GM19099 (cell line): Measurements from ENCODE around the gene OGN.

Source experiments
- POLR2A ChIP-seq: IDR thresholded peaks from 3 replicates; pipeline ENCODE4 v1.6.1; 2011; ENCODE audit warnings: low read depth; ENCODE audit not compliant: insufficient read length; ENCODE audit errors: extremely low read depth

Gene OGN

DNA sequence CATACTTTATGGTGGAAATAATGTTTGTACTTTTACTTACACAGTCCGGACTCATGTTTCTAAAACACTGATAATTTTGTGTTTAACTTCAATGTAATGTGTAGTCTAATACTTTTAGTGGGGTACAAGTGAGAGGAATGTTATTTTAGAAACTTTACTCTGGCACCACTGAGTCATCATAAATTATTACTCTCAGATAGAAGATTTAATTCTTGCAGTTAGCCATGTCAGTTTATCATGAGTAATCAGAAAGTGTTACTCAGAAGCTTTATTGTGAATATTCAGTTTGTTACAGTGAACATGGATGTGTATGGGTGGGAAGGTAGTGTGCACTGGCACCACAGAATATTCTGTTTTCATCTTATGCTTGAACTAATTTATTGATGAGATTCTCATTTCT, 20.0 kb downstream of the OGN start:
- no peak for TF ChIP-seq POLR2A

DNA sequence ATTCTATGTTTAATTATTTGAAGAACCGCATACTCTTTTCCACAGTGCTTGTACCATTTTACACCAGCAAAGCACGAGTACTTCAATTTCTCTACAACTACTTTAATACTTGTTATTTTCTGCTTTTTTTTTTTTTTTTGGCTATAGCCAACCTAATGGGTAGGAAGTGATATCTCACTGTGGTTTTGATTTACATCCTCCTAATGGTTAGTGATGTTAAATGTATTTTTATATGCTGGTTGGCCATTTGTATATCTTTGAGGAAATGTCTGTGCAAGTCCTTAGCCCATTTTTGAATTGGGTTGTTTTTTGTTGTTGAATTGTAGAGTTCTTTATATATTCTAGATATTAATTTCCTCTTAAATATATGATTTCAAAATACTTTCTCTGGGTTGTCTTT, 22.6 kb downstream of the OGN start:
- no peak for TF ChIP-seq POLR2A

DNA sequence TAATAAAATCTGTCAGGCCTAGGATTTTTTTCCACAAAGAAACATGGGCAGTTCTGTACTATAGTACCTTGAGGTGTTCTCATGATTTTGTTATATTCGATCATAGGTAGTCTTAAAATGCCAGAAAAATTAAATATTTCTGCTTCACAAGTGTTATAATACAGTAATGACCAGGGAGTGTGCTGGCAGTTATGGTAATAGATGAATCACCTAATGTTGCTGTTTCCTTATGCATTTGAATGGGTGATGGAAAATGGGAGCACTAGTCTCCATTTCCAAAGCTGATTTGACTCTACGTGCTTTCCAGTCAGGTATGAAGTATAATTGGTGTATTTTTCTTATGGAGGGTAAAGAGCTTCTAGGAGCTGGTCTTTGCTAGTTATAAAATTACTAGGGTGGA, 23.8 kb downstream of the OGN start:
- TF ChIP-seq POLR2A = no peak

DNA sequence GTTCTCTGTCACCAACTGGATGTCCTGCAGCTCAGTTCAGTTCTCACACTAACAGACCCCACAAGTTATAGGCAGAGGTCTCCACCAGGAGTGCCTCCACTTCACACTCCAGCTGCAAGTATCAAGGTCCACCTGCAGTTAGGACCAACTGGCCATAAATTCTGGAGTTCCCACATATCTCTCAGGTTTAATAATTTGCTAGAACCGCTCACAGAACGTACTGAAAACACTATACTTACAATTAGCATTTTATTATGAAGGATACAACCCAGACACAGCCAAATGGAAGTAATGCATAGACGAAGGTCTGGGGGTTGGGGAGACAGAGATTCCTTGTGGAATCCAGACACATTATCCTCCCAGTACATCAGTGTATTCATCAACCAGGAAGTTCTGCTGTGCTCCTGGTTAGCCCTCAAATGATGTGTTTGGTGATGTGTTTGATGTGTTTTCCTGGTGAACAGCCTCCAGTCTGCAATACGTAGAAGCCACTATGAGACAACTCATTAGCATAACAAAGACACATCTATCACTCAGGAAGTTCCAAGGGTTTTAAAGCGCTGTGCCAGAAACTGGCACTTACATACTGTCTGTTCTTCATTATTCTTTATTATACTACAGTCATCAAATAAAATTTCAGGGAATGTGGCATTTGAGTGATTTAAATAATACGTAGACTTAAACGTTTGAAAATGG, 25.4 kb downstream of the OGN start:
- no peak for TF ChIP-seq POLR2A

DNA sequence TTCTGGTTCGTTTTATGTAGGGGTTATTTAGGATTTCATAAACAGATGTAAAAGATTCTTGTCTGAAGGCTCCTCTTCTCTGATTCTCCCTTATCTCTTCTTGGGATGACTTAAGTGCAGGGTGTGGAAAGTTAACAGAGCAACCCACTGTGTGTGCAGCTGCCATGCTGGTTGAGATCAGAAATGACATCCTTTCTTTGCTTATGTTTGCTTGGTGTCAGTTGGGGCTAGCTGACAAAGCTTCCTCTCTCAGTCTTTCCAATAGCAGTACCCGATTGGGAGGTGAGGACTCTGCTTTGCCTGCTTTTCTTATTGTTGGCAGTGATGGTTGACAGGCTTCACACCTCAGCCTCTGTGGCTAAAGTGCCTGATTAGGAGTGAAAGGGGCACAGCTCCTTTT, 26.5 kb downstream of the OGN start:
- no peak for TF ChIP-seq POLR2A

DNA sequence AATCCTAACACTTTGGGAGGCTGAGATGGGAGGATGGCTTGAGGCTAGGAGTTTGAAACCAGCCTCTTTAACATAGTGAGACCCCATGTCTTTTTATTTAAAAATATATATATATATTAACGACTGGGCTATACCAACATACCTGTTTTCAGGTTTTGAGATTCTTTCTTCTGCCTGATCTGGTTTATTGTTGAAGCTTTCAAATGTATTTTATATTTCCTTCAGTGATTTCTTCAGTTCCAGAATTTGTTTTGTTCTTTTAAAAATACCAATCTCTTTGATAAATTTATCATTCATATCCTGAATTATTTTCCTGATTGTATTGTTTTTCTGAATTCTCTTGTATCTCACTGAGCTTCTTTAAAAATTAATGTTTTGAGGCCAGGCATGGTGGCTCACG, 31.2 kb downstream of the OGN start:
- no peak for TF ChIP-seq POLR2A

DNA sequence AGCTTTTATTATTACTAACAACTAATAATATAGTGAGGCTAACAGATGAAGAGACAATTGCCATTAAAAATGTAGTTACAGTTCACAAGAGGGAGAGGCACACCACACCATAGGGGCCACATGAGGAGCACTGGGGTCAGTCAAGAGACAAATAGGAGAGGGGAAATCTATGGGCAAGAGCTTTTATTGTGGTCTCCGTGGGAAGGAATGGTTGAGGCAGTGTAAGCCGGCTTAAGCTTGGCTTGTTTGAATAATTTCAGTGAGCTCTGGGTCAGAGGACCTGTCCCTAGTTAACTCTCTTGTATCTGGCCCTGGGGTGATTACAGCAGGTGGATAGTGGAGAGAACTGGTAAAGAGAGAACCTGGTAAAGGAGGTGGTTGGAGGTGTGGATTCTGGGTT, 35.3 kb downstream of the OGN start:
- no peak for TF ChIP-seq POLR2A

DNA sequence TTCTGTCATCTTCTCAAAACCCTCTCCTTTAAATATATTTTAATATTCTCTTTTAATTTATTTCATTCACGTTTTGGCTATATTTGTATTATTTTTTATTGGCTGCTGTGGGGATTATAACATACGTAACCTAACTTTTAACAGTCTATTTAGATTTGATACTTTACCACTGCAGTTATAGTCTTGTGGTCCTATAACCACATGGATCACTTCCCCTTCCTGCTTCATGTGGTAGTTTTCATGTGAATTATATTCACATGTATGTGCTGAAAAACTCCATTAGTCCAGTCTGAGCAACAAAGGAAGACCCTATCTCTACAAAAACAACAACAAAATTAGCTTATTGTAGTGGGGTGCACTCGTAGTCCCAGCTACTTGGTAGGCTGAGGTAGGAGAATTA, 44.3 kb downstream of the OGN start:
- no peak for TF ChIP-seq POLR2A

DNA sequence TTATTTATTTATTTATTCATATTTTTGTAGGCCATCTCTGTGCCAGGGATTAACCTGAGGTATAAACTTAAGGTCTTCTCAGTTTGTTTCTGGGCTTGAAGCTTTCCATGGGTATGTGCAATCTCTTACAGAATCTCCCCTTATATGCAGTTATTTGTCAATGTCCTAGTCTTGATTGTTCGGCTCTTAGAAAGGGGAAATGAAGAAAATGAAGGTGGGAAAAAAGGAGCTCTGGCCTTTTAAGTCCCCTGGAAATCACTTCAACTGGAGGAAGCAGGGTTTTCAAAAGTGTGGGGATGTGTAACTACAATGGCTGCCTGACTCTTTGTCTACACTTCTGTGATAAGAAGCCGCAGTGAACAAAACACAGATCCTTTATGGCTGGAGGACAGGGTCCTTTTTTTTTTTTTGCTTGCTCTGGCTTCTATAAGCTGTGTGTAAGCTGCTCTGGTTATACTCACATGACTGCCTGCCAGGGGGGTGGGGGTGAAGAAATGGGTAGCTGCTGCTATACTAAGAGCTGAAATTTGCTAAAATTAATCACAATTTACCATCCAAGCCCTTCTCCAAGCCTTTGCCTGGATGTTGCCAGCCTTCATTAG, 44.9 kb downstream of the OGN start:
- no peak for TF ChIP-seq POLR2A

DNA sequence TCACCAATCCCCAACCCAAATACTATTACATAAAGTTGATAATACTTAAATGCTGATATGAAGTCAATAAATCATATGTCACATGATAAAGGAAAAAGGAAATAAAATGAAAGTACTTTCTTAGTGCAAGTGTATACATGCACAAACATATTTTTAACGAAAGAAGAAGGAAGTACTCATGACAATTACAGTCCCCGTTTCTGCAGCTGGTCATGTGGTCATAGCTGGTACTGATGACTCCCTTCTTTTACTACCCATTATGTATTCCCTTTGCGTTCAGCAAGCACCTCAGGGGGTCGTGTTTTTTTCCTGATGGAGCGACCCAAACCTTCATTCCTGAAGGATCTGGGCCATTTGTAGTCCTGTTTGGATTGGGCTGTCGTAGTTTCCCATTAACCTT, 51.3 kb downstream of the OGN start:
- no peak for TF ChIP-seq POLR2A

DNA sequence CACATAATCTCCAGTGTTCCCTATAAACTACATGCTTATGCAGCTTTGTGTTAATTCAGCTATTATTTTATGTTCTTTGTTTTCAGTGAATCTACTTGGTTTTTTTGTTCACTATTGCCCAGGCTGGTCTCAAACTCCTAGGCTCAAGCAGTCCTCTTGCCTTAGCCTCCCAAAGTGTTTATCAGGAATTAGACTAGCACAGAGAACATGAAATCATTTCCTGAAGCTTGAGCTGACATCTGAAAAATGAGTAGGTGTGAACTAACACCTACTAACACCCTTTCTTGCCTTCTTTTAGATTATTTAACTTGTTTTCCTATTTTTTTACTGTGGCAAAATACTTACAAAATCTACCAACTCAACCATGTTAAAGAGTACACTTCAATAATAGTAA, 53.6 kb downstream of the OGN start:
- TF ChIP-seq POLR2A = no peak

DNA sequence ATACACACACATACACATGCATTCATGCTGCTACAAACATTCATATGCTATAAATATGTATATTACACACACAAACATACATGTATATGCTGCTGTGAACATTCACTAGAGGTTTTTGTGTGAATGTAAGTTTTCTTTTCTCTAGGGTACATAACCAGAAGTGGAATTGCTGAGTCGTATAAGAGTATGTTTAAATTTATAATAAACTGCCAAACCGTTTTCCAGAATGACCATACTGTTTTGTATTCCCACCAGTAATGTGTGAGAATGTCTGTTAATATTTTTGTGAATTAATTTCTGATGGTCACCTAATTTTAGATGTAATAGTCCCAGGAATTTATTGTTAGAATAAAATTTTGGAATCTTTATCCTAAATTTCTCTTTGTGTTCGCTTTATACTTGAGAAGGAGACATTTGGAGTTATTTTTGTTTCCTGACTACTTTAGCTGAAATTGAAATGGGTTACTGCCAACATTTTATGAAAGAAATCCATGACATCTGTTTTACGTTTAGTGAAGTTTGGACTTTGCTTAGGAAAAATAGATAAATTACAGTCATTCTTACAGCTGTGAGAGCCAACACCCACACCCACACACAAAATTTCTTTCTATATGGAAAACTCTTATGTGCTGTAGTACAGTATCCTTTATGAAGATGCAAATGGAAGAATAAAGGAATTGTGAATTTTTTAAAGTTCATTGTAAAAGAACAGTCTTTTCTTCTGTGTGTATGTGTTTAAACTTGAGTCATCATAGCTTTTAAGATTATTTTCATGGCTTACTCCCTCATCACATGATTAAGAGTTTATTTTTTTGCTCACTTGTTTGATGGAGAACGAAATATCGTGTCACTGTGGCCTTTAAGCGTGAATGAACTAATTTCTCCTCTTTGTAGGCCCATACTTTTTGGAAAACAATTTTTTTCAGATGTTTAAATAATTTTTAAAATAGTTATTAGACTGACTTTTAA, 54.3 kb downstream of the OGN start:
- no peak for TF ChIP-seq POLR2A

DNA sequence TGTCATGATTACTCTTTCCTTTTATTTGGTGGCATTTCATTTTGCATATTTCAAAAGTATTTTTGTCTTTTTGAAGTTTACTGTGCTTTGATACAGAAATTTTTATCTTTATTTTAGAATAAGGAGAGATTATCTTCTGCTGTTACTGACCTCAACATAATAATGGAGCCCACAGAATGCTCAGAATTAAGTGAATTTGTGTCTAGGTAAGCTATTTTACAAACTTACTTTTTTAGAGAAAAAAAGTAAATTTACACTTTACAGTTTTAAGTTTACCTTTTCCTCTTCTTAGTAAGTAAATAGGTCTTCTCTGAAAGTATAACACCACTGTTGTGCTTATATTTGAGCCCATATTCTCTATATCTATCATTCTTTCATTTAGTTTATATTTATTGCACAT, 58.8 kb downstream of the OGN start:
- no peak for TF ChIP-seq POLR2A

DNA sequence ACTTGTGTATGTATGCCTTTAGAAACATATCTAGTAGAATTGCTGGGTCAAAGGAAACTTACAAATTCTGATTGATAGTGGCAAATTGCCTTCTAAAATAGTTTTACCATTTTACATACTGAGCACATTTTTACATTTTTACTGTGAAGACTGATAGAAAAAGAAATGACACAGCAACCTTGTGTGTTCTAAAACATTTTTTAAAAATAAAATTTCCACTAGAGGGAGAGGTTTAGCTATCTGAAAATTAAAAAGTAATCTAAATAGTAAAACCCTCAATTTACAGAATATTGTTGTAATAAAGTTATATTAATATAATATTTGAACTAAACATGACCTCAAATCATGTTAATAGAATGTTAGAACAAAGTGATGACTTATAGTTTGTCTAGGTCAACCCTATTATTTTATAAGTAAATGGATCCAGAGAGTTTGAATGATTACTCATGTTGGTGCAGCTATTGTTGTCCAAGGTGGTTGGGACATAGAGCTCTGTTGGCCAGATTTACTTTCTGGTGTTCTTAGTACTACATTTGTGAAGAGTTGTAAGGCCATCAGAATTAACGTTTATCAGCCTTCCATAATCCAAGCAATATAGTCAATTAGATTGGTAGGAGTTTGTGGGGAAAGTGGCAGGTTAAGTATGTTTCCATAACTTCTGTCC, 61.4 kb downstream of the OGN start:
- no peak for TF ChIP-seq POLR2A

DNA sequence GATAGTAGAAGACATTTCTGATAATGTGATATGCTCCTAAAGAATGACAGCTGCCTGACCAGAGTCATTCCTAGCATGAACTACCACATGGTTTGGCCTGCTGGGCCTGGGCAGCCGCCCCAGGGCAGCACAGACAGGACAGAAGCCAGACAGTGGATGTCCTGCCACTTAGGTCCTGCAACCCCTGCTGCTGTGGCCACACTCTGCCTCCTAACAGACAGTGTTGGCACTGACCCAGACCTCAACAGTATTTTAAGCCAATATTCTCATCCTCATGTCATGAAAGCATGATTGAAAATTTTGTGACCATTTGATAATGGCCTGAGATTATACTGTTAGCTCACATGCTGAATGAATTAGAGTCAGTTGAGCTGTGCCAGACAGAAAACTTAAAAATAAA, 62.8 kb downstream of the OGN start:
- TF ChIP-seq POLR2A = no peak
